NK-92 (cell line): Measurements from ENCODE around the gene CCDC198.

ENCODE experiments used
- DNase-seq: peaks from one replicate; lab custom pipeline; 2025; ENCODE audit not compliant: unreplicated experiment; lab: John Stamatoyannopoulos, UW

The CCDC198 gene

GRCh38 chr14:57464008-57464730 lies 29.5 kb downstream of the CCDC198 start:
- no peak for DNase-seq

- DNase-seq, result no peak
Measured at GRCh38 chr14:57462551-57462950, 31.1 kb downstream of the CCDC198 start.

- DNase-seq, result no peak
Measured at GRCh38 chr14:57461777-57462320, 31.8 kb downstream of the CCDC198 start.

- DNase-seq, result no peak
Measured at GRCh38 chr14:57435923-57436322, 57.7 kb downstream of the CCDC198 start.

- no peak for DNase-seq
Measured at GRCh38 chr14:57420986-57421385, 72.7 kb downstream of the CCDC198 start.

GRCh38 chr14:57420033-57420432 lies 73.6 kb downstream of the CCDC198 start:
- DNase-seq, result no peak
